ACC112 (cell line): ENCODE results near the gene BORCS8.

Experiments
- H2AFZ ChIP-seq: fragments of 200-600 bp; sonication (generic); one replicate; pipeline ENCODE4 v1.6.0; 2017; ENCODE audit warnings: antibody characterized with exemption, low read length; ENCODE audit not compliant: unreplicated experiment
- H3K27ac ChIP-seq: fragments of 200-600 bp; sonication (generic); 2 replicates; pipeline ENCODE4 v1.5.1; 2014; ENCODE audit warnings: low read depth, mild to moderate bottlenecking, antibody characterized with exemption, low read length, moderate library complexity
- H3K27me3 ChIP-seq: fragments of 200-600 bp; sonication (generic); 2 replicates; pipeline ENCODE4 v1.6.1; 2014; ENCODE audit warnings: mild to moderate bottlenecking, antibody characterized with exemption, low read length, moderate library complexity, mixed read lengths; ENCODE audit not compliant: insufficient read depth
- H3K36me3 ChIP-seq: fragments of 200-600 bp; sonication (generic); 2 replicates; pipeline ENCODE4 v1.6.1; 2016; ENCODE audit warnings: mild to moderate bottlenecking, antibody characterized with exemption, low read length, moderate library complexity, mixed read lengths; ENCODE audit not compliant: insufficient read depth
- H3K4me1 ChIP-seq: fragments of 200-600 bp; sonication (generic); one replicate; pipeline ENCODE4 v1.6.1; 2016; ENCODE audit warnings: low read length, mixed read lengths; ENCODE audit not compliant: insufficient read depth, unreplicated experiment, control insufficient read depth
- H3K4me3 ChIP-seq: fragments of 200-600 bp; sonication (generic); 2 replicates; pipeline ENCODE4 v1.5.1; 2014; ENCODE audit warnings: mild to moderate bottlenecking, low read depth, low read length
- H3K79me2 ChIP-seq: fragments of 200-600 bp; sonication (generic); one replicate; pipeline ENCODE4 v1.6.0; 2016; ENCODE audit warnings: low read length; ENCODE audit not compliant: control insufficient read depth, unreplicated experiment, insufficient read depth

Gene BORCS8

DNA sequence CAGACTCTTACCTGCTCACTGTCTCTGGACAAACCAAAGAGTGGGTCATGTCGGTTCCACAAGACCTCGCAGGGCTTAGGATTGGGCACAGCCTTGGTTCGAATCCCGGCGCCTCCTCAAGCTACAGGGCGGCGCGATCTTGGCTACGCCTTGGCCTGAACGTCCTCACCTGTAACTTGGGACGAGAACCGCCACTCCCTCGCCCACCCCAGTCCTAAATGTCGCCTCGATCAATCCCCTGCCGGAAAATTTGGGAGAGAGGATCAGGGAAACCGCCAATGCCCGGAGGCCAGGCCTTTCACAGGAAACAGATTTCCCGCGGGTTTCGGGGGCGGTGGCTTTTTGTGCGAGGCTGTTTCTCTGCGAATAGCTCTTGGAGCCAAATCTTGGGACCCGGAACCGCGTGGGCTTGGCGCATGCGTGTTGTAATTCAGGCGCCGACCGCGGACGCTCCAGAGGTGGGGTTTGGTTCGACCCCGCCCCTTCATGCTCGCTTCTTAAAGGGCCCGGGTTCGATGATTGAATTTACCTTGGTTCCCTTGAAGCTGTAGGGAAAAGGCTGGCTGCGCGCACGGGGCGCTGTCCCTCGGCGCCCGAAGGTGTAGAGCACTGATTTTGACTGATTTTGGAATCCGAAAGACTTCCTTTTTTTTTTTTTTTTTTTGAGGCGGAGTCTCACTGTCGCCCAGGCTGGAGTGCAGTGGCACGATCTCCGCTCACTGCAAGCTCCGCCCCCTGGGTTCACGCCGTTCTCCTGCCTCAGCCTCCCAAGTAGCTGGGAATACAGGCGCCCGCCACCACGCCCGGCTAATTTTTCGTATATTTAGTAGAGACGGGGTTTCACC, 11.3 kb upstream of the BORCS8 start, which contains the start of gene NR2C2AP:
Gene NR2C2AP, minus strand, starts transcription at position 403 of the 845 bp plus-strand sequence. Its CDS starts 354 bp downstream, at position 49.
- Histone ChIP-seq H3K36me3 (no peaks in the 10 kb centered on the region), H3K4me1 (peaks cover 5% of the 10 kb centered on the region), H3K79me2 (peaks cover 5% of the 10 kb centered on the region), H3K4me3 (peak within 1 kb of the TSS; percentile 84), H3K27me3 (peaks cover 4% of the 10 kb centered on the region; the same call in 1 of the 2 replicates), H2AFZ (peak within 1 kb of the TSS; percentile 74), H3K27ac (peak within 1 kb of the TSS; percentile 57)

- peak overlapping the region; percentile 74 for H2AFZ ChIP-seq
These were observed 10.7 kb upstream of the BORCS8 start for GRCh38 chr19:19202707-19203011.

DNA sequence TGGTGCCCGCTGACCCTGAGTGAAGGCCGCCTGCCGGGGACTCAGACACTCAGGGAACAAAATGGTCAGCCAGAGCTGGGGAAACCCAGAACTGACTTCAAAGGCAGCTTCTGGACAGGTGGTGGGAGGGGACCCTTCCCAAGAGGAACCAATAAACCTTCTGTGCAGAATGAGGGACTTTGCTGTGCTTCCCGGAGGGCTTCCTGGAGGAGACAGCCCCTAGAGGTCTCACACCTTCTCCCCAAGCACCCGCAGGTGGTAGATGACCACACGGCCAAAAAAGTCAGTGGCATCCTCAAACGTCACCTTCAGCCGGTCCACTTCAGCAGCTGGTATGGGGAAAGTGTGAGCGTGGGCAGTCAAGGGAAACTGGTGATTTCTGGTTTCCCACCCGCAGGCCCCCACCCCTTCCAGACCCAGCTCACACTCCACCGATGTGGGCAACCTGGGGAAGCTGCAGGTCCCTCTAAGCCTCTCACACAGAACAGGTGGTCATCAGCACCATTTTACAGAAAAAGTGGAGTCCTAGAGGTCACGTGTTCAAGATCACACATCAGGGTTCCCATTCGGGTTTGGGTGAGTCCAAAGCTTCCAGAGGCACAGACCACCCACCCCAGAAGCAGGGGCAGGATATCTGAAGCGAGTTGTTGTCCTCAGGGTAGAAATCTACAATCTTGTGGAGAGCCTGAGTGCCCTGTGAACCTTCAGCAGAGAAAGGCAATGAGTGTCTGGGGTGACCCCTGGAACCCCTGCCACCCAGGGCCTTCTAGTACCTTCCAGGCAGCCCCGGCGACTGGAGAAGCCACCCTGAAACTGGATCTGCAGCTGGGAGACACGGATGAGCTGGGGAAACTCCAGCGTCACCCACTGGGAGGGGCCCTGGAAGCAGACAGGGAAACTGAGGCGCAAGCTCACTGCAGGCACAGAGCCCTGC, 10.0 kb upstream of the BORCS8 start:
- Histone ChIP-seq H3K79me2 (peaks cover 5% of the 10 kb centered on the region), H3K27me3 (peaks cover 3% of the 10 kb centered on the region; the same call in 1 of the 2 replicates), H3K4me1 (peaks cover 5% of the 10 kb centered on the region), H2AFZ (no peak overlapping the region), H3K36me3 (no peaks in the 10 kb centered on the region), H3K27ac (0 out of 2 replicates have a peak overlapping the region, but pooled peaks have one; percentile 57), H3K4me3 (peak overlapping the region; percentile 84)

More at GRCh38 chr19:19202707-19203011, 10.7 kb upstream of the BORCS8 start:
- Histone ChIP-seq H3K36me3 (no peaks in the 10 kb centered on the region), H3K79me2 (peaks cover 5% of the 10 kb centered on the region), H3K27ac (peak overlapping the region; percentile 57; the same call in 1 of the 2 replicates), H3K4me3 (peak overlapping the region; percentile 84), H3K27me3 (peaks cover 4% of the 10 kb centered on the region; the same call in 1 of the 2 replicates), H3K4me1 (peaks cover 5% of the 10 kb centered on the region)

GRCh38 chr19:19193926-19194325, 2.0 kb upstream of the BORCS8 start:
- Histone ChIP-seq H3K36me3 (no peaks in the 10 kb centered on the region), H3K4me3 (peak overlapping the region; percentile 98), H3K27ac (no peak overlapping the region), H2AFZ (no peak overlapping the region), H3K4me1 (peaks cover 11% of the 10 kb centered on the region), H3K27me3 (no peaks in the 10 kb centered on the region), H3K79me2 (peaks cover 38% of the 10 kb centered on the region)

DNA sequence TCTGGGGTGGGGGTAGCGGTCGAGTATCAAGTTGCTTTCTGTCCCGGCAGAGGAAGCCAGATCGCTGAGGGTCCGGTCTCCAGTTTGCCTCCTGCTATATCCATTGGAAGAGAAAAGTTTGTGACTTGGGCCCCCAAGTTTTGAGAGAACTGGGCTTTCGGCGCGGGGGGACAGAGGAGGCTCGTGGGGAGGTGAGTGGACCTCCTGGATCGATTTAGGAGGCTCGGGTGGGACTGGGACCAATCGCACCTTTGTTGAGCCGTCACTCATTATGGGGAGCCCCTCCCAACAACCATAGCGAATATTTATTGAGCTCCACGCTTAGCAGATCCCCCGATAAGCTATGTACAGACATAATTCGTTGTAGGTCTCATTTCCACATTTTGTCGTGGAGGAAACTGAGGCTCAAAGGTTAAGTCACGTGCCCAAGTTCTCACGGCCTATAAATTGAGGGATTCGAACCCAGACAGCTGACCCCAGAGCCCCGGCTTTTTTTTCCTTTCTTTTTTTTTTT, 1.0 kb upstream of the BORCS8 start:
- Histone ChIP-seq H3K4me3 (peak overlapping the region; percentile 98), H2AFZ (peak overlapping the region; percentile 81), H3K36me3 (no peaks in the 10 kb centered on the region), H3K27ac (peak overlapping the region; percentile 45), H3K79me2 (peaks cover 38% of the 10 kb centered on the region), H3K27me3 (no peaks in the 10 kb centered on the region), H3K4me1 (peaks cover 11% of the 10 kb centered on the region)

DNA sequence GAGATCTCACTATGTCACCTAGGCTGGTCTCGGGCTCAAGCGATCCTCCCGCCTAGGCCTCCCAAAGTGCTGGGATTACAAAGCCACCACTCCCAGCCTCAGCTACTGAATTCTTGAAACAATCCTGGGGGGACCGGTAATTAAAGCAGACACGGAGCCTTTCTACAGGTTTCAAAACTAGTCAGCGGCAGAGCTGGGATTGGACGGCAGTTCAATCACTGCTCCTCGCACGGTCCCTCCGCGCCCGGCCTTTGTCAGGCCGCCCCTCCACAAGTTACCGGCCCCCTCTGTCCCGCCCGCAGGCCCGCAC, 229 bp downstream of the BORCS8 start:
- H3K4me3 ChIP-seq, result peak overlapping the region; percentile 98
- H3K79me2 ChIP-seq, result peaks cover 38% of the 10 kb centered on the region
- H2AFZ ChIP-seq, result peak overlapping the region; percentile 100
- peak overlapping the region; percentile 95 for H3K27ac ChIP-seq
- peaks cover 11% of the 10 kb centered on the region for H3K4me1 ChIP-seq
- H3K27me3 ChIP-seq, result no peaks in the 10 kb centered on the region
- no peaks in the 10 kb centered on the region for H3K36me3 ChIP-seq

DNA sequence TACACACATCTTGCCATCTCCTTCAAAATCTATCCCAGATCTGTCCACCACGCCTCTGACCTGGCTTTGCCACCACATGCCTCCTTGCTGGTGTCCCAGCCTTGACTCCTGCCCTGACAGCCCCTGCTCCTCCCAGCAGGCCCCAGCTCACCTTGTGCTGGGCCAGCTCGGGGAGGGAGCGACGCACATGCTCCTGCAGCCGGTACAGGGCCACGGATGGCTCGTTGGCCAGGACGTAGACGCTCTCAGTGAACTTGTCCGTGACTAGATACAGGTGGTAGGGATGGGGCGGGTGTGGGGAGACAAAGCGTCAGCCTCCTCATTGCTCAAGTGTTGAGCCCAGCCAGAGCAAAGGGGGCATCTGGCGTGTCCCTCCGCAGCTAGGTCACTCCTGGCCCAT, 5.2 kb downstream of the BORCS8 start:
- Histone ChIP-seq H3K36me3 (no peaks in the 10 kb centered on the region), H3K79me2 (peaks cover 27% of the 10 kb centered on the region), H3K4me3 (no peak overlapping the region), H3K4me1 (no peaks in the 10 kb centered on the region), H2AFZ (no peak overlapping the region), H3K27me3 (no peaks in the 10 kb centered on the region), H3K27ac (no peak overlapping the region)

GRCh38 chr19:19185853-19186740, 5.9 kb downstream of the BORCS8 start:
- H3K4me1 ChIP-seq, result no peaks in the 10 kb centered on the region
- no peaks in the 10 kb centered on the region for H3K36me3 ChIP-seq
- H3K4me3 ChIP-seq, result no peak overlapping the region
- no peaks in the 10 kb centered on the region for H3K27me3 ChIP-seq
- no peak overlapping the region for H3K27ac ChIP-seq
- H3K79me2 ChIP-seq, result peaks cover 21% of the 10 kb centered on the region
- H2AFZ ChIP-seq, result no peak overlapping the region

GRCh38 chr19:19181488-19181998, 10.4 kb downstream of the BORCS8 start:
- Histone ChIP-seq H3K4me3 (no peak overlapping the region), H2AFZ (no peak overlapping the region), H3K27ac (no peak overlapping the region), H3K4me1 (no peaks in the 10 kb centered on the region), H3K27me3 (no peaks in the 10 kb centered on the region), H3K79me2 (no peaks in the 10 kb centered on the region), H3K36me3 (no peaks in the 10 kb centered on the region)
